ENCODE measurements around the gene TXNRD1. TPM values are rescaled to one million over a fixed set of nuclear protein-coding genes. Genes with fewer than 3 reads are reported as not detected.
"Not testable (repeated sequence)": the region's sequence is repeated elsewhere in the genome, so short reads cannot be mapped to it uniquely, and the experiment has no call there.

The TXNRD1 gene
- total RNA-seq, 1 donor from 2014 or later: 82.7 TPM

DNA sequence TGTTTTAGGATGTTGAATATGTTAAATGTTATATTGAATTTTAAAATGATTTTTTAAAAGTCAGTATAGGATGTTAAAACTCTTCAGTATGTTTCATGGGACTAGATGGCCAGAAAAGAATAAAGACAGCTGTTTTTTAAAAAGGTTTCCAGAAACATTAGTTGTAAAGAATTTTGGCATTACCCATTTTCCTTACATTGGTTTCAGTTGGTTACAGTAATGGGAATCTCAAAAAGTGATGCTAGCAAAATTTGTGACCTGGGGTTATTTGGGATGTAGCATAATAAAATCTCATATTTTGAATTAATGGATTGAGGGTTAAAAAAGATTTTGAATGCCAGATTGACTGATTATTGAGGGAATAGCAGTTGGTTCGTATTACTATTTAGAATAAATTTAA, 113.2 kb downstream of the TXNRD1 start:
- Mint-ChIP-seq H3K4me1 (ENCODE audit: low read depth) (no peaks in the 10 kb centered on the region), H3K9me3 (ENCODE audit: low read depth) (no peaks in the 10 kb centered on the region), H3K27me3 (ENCODE audit: low read depth) (no peaks in the 10 kb centered on the region), H3K27ac (ENCODE audit: unreplicated experiment) (no peak overlapping the region), H3K4me3 (ENCODE audit: unreplicated experiment) (no peak overlapping the region), H3K36me3 (ENCODE audit: low read depth) (peaks cover 24% of the 10 kb centered on the region)
- TF ChIP-seq, protein P1, sequence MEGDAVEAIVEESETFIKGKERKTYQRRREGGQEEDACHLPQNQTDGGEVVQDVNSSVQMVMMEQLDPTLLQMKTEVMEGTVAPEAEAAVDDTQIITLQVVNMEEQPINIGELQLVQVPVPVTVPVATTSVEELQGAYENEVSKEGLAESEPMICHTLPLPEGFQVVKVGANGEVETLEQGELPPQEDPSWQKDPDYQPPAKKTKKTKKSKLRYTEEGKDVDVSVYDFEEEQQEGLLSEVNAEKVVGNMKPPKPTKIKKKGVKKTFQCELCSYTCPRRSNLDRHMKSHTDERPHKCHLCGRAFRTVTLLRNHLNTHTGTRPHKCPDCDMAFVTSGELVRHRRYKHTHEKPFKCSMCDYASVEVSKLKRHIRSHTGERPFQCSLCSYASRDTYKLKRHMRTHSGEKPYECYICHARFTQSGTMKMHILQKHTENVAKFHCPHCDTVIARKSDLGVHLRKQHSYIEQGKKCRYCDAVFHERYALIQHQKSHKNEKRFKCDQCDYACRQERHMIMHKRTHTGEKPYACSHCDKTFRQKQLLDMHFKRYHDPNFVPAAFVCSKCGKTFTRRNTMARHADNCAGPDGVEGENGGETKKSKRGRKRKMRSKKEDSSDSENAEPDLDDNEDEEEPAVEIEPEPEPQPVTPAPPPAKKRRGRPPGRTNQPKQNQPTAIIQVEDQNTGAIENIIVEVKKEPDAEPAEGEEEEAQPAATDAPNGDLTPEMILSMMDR (IDR thresholded peaks at IDR 0.05): no peak
- no peak for DNase-seq (ENCODE audit: low spot score)

- Mint-ChIP-seq H3K9me3 (ENCODE audit: low read depth) (no peaks in the 10 kb centered on the region), H3K27me3 (ENCODE audit: low read depth) (no peaks in the 10 kb centered on the region), H3K4me3 (ENCODE audit: unreplicated experiment) (no peak overlapping the region), H3K4me1 (ENCODE audit: low read depth) (no peaks in the 10 kb centered on the region), H3K27ac (ENCODE audit: unreplicated experiment) (no peak overlapping the region), H3K36me3 (ENCODE audit: low read depth) (peaks cover 23% of the 10 kb centered on the region)
- DNase-seq (ENCODE audit: low spot score): no peak
- TF ChIP-seq, protein P1 (IDR thresholded peaks at IDR 0.05): no peak
Observed at GRCh38 chr12:104329707-104330532, 114.3 kb downstream of the TXNRD1 start.

- H3K4me1 Mint-ChIP-seq (ENCODE audit: low read depth): no peaks in the 10 kb centered on the region
- TF ChIP-seq, protein P1 (IDR thresholded peaks at IDR 0.05): no peak
- no peaks in the 10 kb centered on the region for H3K9me3 Mint-ChIP-seq (ENCODE audit: low read depth)
- peaks cover 18% of the 10 kb centered on the region for H3K36me3 Mint-ChIP-seq (ENCODE audit: low read depth)
- no peak for DNase-seq (ENCODE audit: low spot score)
- no peak overlapping the region for H3K4me3 Mint-ChIP-seq (ENCODE audit: unreplicated experiment)
- no peaks in the 10 kb centered on the region for H3K27me3 Mint-ChIP-seq (ENCODE audit: low read depth)
- H3K27ac Mint-ChIP-seq (ENCODE audit: unreplicated experiment): no peak overlapping the region
Observed at GRCh38 chr12:104331376-104331775, 115.8 kb downstream of the TXNRD1 start.

DNA sequence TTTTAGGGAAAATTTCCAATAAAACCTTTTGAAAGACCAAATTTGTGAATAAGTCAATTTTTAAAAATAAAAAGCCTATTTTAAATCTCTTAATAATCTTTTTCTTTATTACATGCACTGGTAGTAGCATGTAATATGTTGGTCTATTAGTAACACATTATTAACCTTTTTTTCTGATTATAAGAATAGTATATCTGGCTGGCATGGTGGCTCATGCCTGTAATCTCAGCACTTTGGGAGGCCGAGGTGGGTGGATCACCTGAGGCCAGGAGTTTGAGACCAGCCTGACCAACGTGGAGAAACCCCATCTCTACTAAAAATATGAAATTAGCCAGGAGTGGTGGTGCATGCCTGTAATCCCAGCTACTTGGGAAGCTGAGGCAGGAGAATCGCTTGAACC, 116.7 kb downstream of the TXNRD1 start:
- H3K36me3 Mint-ChIP-seq (ENCODE audit: low read depth): peaks cover 14% of the 10 kb centered on the region
- not testable (repeated sequence) for H3K27me3 Mint-ChIP-seq (ENCODE audit: low read depth)

DNA sequence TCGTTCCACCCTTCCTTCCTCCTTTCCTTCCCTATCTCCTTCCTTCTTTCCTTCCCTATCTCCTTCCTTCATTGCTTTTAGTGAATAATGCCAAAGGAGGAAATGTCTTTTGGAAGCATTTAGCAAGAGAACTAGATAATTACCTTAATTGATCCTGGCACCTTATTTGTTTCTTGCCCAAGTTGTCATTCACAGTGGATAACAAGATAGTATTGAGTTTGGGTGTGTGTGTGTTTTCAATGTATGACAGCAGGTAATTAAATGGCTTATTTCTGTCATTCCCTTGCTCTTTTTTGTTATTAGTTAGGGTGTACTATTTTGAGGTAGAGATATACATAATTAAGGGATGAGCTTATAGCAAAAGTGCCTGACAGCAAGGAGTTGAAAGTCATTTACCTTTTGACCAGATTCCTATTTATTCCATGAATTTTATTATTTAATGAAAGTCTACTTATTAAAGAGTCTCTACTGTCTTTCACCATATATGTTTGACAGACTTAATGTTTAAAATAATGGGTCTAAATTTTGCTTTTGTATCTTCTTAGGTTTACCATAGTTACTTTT, 118.2 kb downstream of the TXNRD1 start:
- H3K27me3 Mint-ChIP-seq (ENCODE audit: low read depth): no peaks in the 10 kb centered on the region
- H3K9me3 Mint-ChIP-seq (ENCODE audit: low read depth): no peaks in the 10 kb centered on the region
- TF ChIP-seq, protein P1 (IDR thresholded peaks at IDR 0.05): no peak
- no peak overlapping the region for H3K27ac Mint-ChIP-seq (ENCODE audit: unreplicated experiment)
- no peak overlapping the region for H3K4me3 Mint-ChIP-seq (ENCODE audit: unreplicated experiment)
- DNase-seq (ENCODE audit: low spot score): no peak
- H3K36me3 Mint-ChIP-seq (ENCODE audit: low read depth): peaks cover 11% of the 10 kb centered on the region
- peaks cover under 1% of the 10 kb centered on the region for H3K4me1 Mint-ChIP-seq (ENCODE audit: low read depth)

More for the DNA sequence above, 116.7 kb downstream of the TXNRD1 start:
- not testable (repeated sequence) for H3K27ac Mint-ChIP-seq (ENCODE audit: unreplicated experiment); H3K4me1 Mint-ChIP-seq (ENCODE audit: low read depth); H3K4me3 Mint-ChIP-seq (ENCODE audit: unreplicated experiment); H3K9me3 Mint-ChIP-seq (ENCODE audit: low read depth); DNase-seq (ENCODE audit: low spot score)
